Fibroblast of peridontal ligament (primary cell): Measurements from ENCODE around the gene RDX.
"Not testable (repeated sequence)": the region's sequence is repeated elsewhere in the genome, so short reads cannot be mapped to it uniquely, and the experiment has no call there.

Experiments
- DNase-seq: peaks from one replicate; pipeline ENCODE4 v3.0.0-alpha.2; 2010; ENCODE audit errors: extremely low read depth

The RDX gene

DNA sequence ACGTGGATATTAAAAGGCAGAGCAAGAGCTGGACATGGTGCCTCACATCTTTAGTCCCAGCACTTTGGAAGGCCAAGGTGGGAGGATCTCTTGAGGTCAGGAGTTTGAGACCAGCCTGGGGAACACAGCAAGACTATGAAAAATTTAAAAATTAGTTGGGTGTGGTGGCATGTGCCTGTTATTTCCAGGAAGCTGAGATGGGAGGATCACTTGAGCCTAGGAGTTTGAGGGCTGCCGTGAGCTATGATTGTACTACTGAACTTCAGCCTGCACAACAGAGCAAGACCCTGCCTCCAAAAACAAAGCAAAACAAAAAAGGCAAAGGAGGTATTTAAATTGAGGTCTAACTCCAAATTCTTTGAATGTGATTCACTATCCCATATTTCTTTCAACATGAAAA lies 23.5 kb downstream of the RDX start:
- DNase-seq: peak; percentile 14

DNA sequence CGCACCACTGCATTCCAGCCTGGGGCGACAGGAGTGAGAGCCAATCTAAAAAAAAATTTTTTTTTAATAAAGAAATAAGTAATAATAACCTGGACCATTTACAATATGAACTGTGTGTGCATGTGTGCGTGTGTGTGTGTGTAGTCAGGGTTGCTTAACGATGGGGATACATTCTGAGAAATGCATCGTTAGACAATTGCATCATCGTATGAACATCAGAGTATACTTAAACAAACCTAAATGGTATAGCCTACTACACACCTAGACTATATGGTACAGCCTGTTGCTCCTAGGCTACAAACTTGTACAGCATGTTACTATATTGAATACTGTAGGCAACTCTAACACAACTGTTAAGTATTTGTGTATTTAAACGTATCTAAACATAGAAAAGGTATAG lies 26.4 kb downstream of the RDX start:
- no peak for DNase-seq

DNA sequence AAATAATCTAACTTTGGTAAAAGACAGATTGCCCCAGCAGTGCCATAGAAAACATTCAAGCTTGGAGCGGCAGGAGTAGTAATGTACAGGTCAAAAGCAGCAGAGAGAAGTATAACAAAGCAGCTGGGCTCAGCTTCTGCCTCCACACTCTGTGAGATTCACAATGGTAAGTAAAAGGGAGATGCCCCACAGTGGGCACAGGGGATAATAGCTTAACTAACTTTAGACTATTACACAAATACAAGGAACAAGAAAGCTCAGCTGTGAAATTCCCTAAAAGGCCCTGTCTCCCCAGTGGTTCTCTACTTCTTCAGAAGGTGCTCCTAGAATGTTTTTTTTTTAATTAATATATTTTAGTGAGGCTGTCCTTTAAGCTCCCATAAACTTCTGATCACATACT lies 28.0 kb downstream of the RDX start:
- DNase-seq: no peak

DNA sequence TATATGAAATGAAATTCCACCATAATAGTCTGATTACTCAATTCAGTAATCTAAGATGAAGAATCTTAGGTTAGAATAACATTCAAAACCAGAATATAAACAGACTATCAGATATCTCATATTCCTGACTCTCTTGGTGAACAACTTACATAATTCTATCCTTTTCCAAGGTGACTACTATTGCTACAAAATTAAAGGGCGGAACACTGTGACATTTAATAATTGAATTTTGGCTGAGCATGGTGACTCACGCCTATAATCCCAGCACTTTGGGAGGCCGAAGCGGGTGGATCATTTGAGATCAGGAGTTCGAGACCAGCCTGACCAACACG lies 34.4 kb downstream of the RDX start:
- DNase-seq: no peak

DNA sequence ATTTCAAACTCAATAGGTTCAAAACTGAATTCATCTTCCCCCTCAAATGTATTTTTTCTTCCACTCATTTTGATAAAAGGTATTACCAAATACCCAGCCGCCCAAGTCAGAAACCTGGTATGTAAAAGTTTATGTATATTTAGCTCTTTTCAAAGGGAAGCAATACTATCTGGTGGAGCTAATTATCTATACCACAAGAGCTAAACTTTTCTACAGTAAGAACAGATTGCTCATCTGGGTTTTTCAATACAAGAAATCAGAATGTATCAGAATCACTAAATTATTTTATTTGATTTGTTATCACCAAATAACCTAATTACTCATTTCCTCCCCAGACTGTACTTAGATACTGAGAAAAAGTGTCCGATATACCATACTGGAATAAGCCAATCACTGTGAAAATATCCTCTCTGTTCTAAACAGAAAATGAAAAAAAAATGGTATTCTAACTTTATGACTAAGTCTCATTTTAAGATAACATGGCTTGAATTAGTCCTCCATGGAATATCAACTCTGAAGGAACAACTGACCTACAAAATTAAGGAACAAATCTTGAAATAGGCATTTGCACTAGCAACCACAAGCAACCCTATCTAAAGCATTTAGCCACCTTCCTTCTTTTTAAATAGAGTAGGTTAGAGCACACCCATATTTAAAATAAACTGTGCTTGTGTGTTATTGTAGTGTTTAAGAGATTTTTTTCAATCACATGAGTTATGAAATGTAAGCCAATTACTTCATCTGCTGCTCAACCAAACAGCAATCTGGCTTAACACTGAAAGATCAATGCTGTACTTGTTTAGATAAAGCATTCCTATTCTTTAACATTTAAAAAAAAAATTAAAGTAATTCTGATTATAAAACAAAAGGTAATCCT lies 35.0 kb downstream of the RDX start:
- DNase-seq: peak; percentile 66

DNA sequence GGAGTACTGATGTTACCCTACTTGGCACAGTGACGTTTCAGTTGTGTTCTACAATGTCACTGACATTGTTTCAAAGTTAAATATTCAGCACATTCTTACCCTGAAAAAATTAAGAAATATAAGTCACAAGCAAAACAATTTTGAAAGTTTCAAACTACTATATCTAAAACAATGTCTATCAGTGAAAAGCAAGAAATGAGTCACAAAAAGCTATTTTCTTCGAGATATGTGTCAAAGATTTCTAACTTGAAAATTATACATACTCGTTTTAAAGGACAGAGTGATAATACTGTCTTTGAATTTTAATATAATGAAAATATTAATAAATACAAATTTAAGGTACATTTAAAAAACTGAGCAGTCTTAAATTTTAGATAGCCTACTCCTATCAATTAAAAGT lies 42.9 kb downstream of the RDX start:
- DNase-seq: no peak

DNA sequence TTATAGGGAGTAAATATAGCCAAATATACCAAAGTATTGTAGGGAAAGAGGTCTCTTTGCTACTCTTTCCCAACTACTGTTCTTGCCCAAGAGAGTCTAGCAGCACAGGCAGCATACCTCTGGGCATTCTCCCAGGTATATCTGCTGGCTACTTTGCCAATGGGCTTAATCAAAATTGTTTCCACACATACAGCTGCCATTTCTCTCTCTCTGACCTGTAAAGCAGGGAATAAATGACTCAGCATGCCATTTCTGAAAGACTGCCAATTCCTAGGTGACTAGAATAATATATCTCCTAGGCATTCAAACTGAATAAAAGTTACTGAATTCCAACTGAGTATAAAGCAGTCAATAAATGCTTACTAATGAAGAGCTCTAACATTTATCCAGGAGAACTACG lies 44.6 kb downstream of the RDX start:
- peak; percentile 41 for DNase-seq

DNA sequence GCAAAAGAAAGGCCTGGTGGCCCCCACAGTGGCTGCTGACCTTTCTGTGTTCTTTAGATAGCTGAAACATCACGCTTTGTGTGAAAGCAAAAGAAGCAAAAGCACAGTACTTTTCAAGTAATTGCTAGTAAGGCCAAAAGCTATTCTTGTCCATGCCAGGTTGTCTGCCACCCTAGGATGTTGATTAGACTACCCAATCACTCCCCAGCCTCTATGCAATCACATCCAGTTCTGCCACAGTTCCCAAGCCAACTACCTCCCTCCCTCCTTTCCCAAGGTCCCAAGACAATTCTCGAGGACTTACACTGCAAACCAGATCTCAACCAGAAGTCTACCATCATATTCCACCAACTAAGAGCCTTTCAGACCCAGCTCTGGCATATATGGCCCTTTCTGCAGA lies 46.2 kb downstream of the RDX start:
- DNase-seq: no peak

DNA sequence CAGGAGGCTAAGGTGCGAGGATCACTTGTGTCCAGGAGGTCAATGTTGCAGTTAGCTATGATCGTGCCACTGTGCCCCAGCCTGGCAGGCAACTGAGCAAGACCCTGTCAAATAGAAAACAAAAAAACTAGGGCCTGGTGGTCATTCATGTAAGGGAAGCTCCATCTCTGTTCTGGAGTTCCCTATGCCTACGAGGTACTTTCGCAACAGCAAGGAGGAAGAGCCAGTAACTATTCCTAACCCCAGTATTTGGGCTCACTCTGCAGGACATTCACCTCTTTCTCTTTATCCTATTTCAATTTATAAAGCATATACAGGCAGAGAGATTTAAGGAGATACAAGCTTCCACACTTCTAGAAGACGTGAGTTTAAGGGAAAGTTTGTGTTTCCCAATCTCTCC lies 46.6 kb downstream of the RDX start:
- DNase-seq: no peak

DNA sequence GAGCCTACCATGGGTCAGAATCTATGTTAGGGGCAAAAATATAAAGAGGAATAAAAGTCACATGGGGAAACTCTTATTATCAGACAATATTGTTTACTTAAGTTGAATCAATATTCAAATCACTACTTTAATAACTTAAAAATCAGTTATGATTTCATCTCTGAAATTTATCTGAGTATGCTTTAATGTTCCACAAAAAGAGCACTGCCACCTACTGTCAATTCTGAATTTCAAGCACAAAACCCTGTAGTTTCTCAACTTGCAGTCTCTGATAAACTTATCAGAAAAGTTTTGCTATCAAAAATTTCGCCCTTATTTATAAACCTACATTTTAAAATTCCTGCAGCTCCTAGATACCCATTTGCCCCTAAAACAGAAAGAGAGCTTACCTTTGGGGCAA lies 47.3 kb downstream of the RDX start:
- peak; percentile 38 for DNase-seq

DNA sequence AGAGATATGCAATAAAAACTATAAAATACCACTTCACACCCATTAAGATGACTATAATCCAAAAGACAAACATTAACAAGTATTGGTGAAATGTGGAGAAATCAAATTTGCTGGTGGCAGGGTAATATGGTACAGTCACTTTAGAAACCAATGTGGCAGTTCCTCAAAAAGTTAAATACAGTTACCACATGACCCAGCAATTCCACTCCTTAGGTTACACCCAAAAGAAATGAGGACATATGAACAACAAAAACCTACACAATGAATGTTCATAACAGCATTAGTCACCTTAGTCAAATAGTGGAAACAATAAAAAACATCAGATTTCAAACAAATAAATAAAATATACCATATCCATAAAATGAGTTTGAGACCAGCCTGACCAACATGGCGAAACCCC lies 52.6 kb downstream of the RDX start:
- DNase-seq: no peak

DNA sequence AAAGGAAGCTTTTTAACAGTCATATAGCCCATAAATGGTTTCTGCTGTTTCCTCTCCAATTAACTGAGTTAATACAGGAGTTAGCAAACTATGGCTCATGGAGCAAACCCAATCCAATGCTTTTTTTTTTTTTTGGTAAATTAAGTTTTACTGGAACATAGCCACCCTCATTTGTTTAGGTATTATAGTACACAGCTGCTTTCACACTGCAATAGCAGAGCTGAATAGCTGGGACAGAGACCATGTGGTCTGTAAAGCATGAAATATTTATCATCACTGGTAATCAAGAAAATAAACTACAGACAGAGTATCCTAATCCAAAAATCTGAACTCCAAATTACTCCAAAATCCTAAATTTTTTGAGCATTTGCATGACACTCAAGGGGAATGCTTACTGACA lies 53.7 kb downstream of the RDX start:
- DNase-seq: peak; percentile 7

DNA sequence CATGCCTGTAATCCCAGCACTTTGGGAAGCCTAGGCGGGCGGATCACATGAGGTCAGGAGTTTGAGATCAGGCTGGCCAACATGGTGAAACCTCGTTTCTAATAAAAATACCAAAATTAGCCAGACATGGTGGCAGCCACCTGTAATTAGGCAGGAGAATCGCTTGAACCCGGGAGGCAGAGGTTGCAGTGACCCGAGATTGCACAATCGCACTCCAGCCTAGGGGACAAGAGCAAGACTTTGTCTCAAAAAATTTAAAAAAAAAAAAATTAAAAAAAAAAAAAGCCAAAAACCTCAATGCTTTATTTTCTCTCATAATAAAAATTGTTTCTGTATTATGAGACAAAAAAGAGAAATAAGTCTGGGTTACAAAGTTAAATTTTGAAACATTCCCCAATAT lies 54.2 kb downstream of the RDX start:
- DNase-seq: no peak

DNA sequence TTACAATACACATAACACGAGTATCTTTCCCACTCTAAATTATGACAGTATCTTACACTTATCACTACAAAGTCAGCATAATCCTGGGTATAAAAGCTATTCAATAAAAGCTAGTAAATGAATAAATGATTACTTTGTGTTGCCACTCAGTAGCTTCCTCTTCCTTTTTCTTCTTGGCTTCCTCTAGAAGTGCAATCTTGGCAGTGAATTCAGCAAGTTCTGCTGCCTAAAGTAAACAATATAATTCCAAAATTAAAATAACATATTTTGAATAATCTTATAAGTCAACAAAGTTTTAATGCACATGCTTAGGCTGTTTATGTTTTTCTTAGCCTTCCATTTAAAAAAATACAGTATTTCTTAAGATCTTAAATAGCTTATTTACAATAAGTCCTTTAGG lies 60.4 kb downstream of the RDX start:
- DNase-seq: no peak

DNA sequence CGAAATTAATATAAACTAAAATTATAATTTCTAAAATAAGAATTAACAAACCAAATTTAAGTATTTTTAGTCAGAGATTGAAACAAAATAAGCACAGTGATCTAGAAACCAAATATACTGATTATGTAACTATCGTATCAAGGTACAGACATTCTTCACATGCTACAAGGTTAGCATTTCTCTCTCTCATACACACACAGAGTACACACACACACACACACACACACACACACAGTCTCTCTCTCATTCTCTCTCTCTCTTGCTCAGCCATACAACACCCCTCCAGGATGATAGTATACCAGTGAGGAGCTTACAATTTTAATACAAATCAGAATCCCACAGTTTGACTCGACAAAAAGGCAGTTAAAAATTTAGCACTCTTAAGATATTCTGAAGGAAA lies 66.0 kb downstream of the RDX start:
- no peak for DNase-seq

DNA sequence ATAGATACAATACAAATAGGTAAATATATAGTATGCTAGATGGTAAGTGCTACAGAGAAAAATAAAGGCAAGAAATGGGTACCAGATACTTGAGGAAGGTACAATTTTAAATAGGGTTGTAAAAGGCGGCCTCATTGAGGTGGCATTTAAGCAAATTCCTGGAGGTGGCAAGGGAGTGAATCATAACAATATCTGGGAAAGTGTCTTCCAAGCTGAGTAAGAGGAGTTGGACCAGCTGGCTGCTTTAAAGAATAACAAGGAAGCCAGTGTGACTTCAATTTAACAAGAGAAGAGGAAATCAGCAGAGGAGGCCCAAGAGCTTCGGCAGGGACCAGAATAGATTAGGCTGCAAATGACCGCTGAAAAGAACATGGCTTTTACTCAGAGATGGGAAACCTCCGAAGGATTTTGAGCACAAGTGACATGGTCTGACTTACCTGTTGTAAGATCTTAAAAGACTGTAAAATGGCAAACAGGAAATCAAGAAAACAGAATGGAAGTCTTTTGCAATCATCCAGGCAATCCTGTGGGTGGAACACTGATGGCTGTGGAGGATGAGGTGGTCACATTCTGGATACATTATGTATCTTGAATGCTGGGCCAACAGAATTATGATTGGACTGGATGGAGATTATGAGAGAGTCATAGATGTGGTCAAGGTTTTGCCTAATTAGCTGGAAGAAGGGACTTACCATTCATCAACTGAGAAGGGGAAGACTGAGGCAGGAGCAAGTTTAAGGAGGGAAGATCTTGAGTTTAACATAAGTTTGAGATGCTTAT lies 77.2 kb downstream of the RDX start:
- no peak for DNase-seq

DNA sequence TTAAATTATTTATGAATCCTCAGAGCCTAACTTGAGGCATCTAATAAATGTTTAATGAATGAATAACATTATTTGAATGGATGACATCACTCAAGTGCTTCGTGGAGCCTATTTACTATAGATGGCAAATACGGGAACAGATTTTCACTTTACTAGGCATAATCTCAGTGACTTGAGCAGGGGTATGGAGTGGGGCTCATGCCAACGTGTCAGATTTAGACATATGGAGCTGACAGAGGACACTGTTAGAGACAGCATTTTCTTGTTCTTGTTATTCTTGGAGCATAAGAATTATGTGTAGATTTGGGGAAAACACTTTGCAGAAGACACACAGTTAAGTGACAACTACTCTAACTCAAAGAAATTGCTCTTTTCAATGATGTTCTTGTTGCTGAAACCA lies 78.5 kb downstream of the RDX start:
- no peak for DNase-seq

DNA sequence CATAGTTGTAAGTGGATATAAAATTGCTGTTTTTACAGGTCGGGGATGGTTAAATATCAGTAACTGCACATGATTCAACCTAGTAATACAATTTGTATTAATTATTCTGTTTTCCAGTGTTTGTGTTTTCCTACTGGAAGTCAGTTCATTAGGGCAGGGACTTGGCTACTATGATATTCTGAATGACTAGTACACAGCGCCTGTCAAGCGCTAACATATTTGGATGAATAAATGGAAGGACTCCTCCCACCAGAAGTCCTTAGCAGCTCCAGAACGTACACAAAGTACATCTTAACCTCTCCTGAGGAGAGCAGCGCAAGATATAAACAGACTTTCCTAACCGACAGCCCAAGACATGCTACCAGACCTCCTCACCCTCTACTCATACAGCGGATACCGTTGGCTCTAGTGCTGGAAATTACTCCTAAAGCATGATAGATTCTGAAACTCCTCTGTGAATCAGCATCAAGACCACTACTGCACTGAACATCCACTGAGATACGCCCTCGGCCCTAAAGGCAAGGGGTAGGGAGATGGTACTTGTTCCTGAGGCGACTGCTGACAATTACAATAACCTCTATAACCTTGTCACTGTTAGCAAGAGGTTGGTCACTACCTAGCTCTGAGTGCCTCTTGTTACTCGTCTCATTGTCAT lies 79.1 kb downstream of the RDX start:
- no peak for DNase-seq

DNA sequence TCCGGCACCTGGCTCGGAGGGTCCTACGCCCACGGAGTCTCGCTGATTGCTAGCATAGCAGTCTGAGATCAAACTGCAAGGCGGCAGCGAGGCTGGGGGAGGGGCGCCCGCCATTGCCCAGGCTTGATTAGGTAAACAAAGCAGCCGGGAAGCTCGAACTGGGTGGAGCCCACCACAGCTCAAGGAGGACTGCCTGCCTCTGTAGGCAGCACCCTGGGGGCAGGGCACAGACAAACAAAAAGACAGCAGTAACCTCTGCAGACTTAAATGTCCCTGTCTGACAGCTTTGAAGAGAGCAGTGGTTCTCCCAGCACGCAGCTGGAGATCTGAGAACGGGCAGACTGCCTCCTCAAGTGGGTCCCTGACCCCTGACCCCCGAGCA lies 87.1 kb downstream of the RDX start:
- not testable (repeated sequence) for DNase-seq

DNA sequence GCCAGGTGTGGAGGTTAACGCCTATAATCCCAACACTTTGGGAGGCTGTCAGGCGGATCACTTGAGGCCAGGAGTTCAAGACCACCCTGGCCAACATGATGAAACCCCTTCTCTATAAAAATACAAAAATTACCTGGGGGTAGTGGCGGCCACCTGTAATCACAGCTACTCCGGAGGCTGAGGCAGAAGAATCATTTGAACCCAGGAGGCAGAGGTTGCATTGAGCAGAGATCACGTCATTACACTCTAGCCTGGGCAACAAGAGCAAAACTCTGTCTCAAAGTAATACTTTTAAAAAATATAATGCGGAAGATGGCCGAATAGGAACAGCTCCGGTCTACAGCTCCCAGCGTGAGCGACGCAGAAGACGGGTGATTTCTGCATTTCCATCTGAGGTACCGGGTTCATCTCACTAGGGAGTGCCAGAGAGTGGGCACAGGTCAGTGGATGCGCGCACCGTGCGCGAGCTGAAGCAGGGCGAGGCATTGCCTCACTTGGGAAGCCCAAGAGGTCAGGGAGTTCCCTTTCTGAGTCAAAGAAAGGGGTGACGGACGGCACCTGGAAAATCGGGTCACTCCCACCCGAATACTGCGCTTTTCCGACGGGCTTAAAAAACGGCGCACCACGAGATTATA lies 87.6 kb downstream of the RDX start:
- not testable (repeated sequence) for DNase-seq

DNA sequence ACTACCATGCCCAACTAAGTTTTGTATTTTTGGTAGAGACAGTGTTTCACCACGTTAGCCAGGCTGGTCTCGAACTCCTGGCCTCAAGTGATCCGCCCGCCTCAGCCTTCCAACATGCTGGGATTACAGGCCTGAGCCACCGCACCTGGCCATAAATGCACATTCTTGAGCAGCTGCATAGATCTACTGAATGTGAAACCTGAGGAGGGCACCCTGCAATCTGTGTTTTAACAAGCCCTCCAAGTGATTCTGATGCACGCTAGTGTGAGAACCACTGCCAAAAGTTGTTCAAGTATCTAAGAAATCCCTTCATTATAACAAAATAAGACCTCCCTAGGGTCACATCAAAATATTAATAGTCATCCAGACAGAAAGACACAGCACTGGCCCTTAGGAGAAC lies 89.3 kb downstream of the RDX start:
- DNase-seq: no peak

DNA sequence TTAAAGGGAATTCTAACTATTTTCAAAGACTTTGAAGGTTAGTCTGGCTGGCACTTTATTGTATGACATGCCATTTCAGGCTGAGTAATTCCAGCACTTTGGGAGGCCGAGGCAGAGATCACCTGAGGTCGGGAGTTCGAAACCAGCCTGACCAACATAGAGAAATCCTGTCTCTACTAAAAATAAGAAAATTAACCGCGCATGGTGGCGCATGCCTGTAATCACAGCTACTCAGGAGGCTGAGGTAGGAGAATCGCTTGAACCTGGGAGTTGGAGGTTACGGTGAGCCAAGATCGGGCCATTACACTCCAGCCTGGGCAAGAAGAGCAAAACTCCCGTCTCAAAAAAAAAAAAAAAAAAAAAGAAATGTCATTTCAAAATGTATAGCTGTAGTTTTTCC lies 95.6 kb downstream of the RDX start:
- DNase-seq: no peak
